WTC11 (cell line): ENCODE measurements around the gene AKR1E2. TPM values are rescaled to one million over a fixed set of nuclear protein-coding genes. Genes with fewer than 3 reads are reported as not detected.

Experiments
- ATAC-seq: fragments of 200-7000 bp; cut with Tn5 transposase; 2 replicates; pipeline ENCODE4 v1.10.0; 2021; ENCODE audit warnings: mild to moderate bottlenecking, moderate library complexity
- Bru-seq: library from RNA; stranded (reverse); fragments of 400-500 nt; gene quantifications from one replicate; lab custom pipeline; 2021; lab: Mats Ljungman, UMichigan
- CTCF ChIA-PET: fragments of 300-600 bp; sonication (Branson Sonifier 250); formaldehyde crosslinking; loops from one replicate; lab custom pipeline; 2021; ENCODE audit warnings: antibody characterized with exemption; lab: Charles Lee
- POLR2A ChIA-PET: fragments of 350-600 bp; sonication (Branson Sonifier 250); formaldehyde crosslinking; loops from one replicate; lab custom pipeline; 2021; ENCODE audit warnings: antibody characterized with exemption; lab: Charles Lee
- DNase-seq: peaks from one replicate; pipeline ENCODE4 v3.0.0; 2021; ENCODE audit warnings: low spot score
- H3K27ac Mint-ChIP-seq: 2 replicates; pipeline ENCODE4 v1.8.0; 2021; ENCODE audit warnings: mixed read lengths
- H3K27me3 Mint-ChIP-seq: 2 replicates; pipeline ENCODE4 v1.8.0; 2021; ENCODE audit warnings: low read depth, mild to moderate bottlenecking, moderate library complexity, mixed read lengths
- H3K36me3 Mint-ChIP-seq: 2 replicates; pipeline ENCODE4 v1.8.0; 2021; ENCODE audit warnings: mixed read lengths
- H3K4me1 Mint-ChIP-seq: 2 replicates; pipeline ENCODE4 v1.8.0; 2022; ENCODE audit warnings: mixed read lengths
- H3K4me3 Mint-ChIP-seq: 2 replicates; pipeline ENCODE4 v1.8.0; 2021; ENCODE audit warnings: mild to moderate bottlenecking, moderate library complexity, mixed read lengths
- H3K9me3 Mint-ChIP-seq: 2 replicates; pipeline ENCODE4 v1.8.0; 2021; ENCODE audit warnings: mixed read lengths
- ESRRA ChIP-seq: sonication (generic); formaldehyde crosslinking; IDR thresholded peaks from 2 replicates; pipeline ENCODE4 v1.8.1; 2022; ENCODE audit warnings: mild to moderate bottlenecking, missing genetic modification reagents, borderline replicate concordance
- FOXJ3 ChIP-seq: sonication (generic); formaldehyde crosslinking; IDR thresholded peaks from 2 replicates; pipeline ENCODE4 v1.9.0; 2021; ENCODE audit warnings: missing genetic modification reagents, mild to moderate bottlenecking, borderline replicate concordance
- JUN ChIP-seq: sonication (generic); formaldehyde crosslinking; IDR thresholded peaks from 2 replicates; pipeline ENCODE4 v1.8.0; 2023; ENCODE audit warnings: mild to moderate bottlenecking, missing genetic modification reagents
- MXD4 ChIP-seq: fragments of 250-450 bp; sonication (Bioruptor Pico); IDR thresholded peaks from 2 replicates; pipeline ENCODE4 v1.8.0; 2021; ENCODE audit warnings: mild to moderate bottlenecking, moderate library complexity, borderline replicate concordance
- SP1 ChIP-seq: sonication (generic); formaldehyde crosslinking; conservative IDR thresholded peaks from 2 replicates; pipeline ENCODE4 v1.8.1; 2022; ENCODE audit warnings: missing genetic modification reagents
- TCF7 ChIP-seq: sonication (generic); formaldehyde crosslinking; IDR thresholded peaks from 2 replicates; pipeline ENCODE4 v1.8.0; 2022; ENCODE audit warnings: mild to moderate bottlenecking, low read depth, missing genetic modification reagents, moderate library complexity
- ZNF138 ChIP-seq: sonication (generic); formaldehyde crosslinking; conservative IDR thresholded peaks from 2 replicates; pipeline ENCODE4 v1.8.1; 2022; ENCODE audit warnings: mild to moderate bottlenecking, moderate library complexity, missing genetic modification reagents
- ZNF396 ChIP-seq: fragments of 250-450 bp; sonication (Bioruptor Pico); IDR thresholded peaks from 2 replicates; pipeline ENCODE4 v1.8.0; 2021; ENCODE audit warnings: mild to moderate bottlenecking, moderate library complexity, borderline replicate concordance
- long read RNA-seq, 3 experiments: library from RNA in 1 of 3; library from capped mRNA in 1 of 3; library from polyadenylated mRNA in 1 of 3; unstranded in 2 of 3; stranded (forward) in 1 of 3; transcript quantifications; one replicate each; pipeline ENCODE4 v2.0.0, GENCODE V29; 2021
- total RNA-seq: library from RNA; stranded (reverse); gene quantifications from 3 replicates; pipeline ENCODE4 v1.2.3, GENCODE V29; 2021
- TF ChIP-seq, protein P1 (sequence below): sonication (generic); formaldehyde crosslinking; conservative IDR thresholded peaks from 2 replicates; pipeline ENCODE4 v1.8.1; 2023; ENCODE audit warnings: mild to moderate bottlenecking, low read depth, missing genetic modification reagents, moderate library complexity
- TF ChIP-seq, protein P2 (sequence below): sonication (generic); formaldehyde crosslinking; IDR thresholded peaks from 2 replicates; pipeline ENCODE4 v1.8.0; 2022; ENCODE audit warnings: mild to moderate bottlenecking, missing genetic modification reagents
- TF ChIP-seq, protein P3 (sequence below): sonication (generic); formaldehyde crosslinking; IDR thresholded peaks from 2 replicates; pipeline ENCODE4 v1.8.1; 2023; ENCODE audit warnings: mild to moderate bottlenecking, missing genetic modification reagents, moderate library complexity
- TF ChIP-seq, protein P4 (sequence below): sonication (generic); formaldehyde crosslinking; IDR thresholded peaks from 2 replicates; pipeline ENCODE4 v1.8.1; 2023; ENCODE audit warnings: mild to moderate bottlenecking, missing genetic modification reagents, borderline replicate concordance
- TF ChIP-seq, protein P5 (sequence below): sonication (generic); formaldehyde crosslinking; IDR thresholded peaks from 2 replicates; pipeline ENCODE4 v1.8.1; 2023; ENCODE audit warnings: mild to moderate bottlenecking, missing genetic modification reagents
- TF ChIP-seq, protein P6 (sequence below): sonication (generic); formaldehyde crosslinking; IDR thresholded peaks from 2 replicates; pipeline ENCODE4 v1.8.1; 2023; ENCODE audit warnings: mild to moderate bottlenecking, missing genetic modification reagents, moderate library complexity
- TF ChIP-seq, protein P7 (sequence below): sonication (generic); formaldehyde crosslinking; IDR thresholded peaks from 2 replicates; pipeline ENCODE4 v1.8.1; 2022; ENCODE audit warnings: low read depth, mild to moderate bottlenecking, moderate library complexity, missing genetic modification reagents, borderline replicate concordance
- TF ChIP-seq, protein P8 (sequence below): fragments of 250-450 bp; sonication (Bioruptor Pico); IDR thresholded peaks from 2 replicates; pipeline ENCODE4 v1.9.0; 2021; ENCODE audit warnings: mild to moderate bottlenecking
- TF ChIP-seq, protein P9 (sequence below): sonication (generic); formaldehyde crosslinking; IDR thresholded peaks from 2 replicates; pipeline ENCODE4 v1.8.0; 2022; ENCODE audit warnings: mild to moderate bottlenecking, missing genetic modification reagents

AKR1E2 gene
- total RNA-seq (1.7 to 5.6 TPM (median 5.4 TPM) in 3 replicates), Bru-seq, nascent RNA (percentile 57 among the genes with signal in this experiment)
- long read RNA-seq, experiment 1, partial matches to known transcripts: 0 of 6 reads
- long read RNA-seq, experiment 1, other reads (novel, unspliced or antisense): 5 of 6 reads
- long read RNA-seq, experiment 2, partial matches to known transcripts: 6 of 12 reads
- long read RNA-seq, experiment 2, other reads (novel, unspliced or antisense): 4 of 12 reads
- long read RNA-seq, experiment 3, partial matches to known transcripts: 0 of 1 reads
- long read RNA-seq, experiment 3, other reads (novel, unspliced or antisense): 1 of 1 reads

DNA sequence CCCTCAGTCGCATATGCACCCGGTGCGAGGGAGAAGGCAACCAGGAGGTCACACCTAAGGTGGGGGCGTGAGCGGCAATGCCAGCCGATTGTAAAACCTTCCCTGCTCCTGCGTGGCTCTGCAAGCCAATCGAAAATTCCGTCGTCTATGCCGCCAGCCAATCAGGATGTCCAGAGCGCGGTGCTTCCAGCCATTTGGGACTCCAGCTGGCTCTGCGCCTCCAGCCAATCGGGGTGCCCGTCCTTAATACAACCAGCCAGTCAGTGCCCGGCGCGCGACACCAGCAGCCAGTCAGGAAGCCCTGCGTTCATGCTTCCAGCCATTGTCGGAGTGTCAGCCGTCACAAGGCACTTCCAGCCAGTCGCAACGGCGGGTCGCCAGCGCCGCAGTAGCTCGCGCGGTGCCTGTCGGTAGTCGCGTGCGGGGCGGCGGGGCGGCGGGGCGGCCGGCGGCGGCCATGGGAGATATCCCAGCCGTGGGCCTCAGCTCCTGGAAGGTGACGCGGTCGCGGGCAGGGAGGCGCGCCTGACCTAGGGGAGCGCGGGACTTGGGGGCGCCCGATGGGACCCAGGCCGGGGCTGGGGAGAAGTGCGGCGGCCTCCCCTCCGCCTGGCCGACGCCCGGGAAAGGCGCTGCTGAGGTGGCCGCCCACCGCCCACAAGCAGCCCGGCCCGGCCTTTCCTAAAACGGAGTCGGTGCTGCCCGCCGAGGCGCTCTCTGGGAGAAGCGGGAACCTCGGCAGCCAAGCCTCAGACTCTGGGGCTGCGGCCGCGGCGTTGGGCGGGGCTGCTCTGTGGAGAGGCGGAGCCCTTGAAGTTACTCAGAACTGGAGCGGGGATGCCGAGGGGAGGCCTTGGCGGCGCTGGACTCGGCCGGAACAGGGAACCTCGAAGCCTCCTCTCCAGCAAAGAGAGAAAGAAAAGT lies at the start of gene AKR1E2:
Gene AKR1E2 (plus strand): TSS at position 340 of the 924 bp plus-strand sequence. CDS start 118 bp downstream, at position 458.
- peaks cover 52% of the 10 kb centered on the region for H3K27me3 Mint-ChIP-seq
- POLR2A ChIA-PET: interaction anchor here (1.6 kb wide), 1 partner anchor 11 kb away, joined by 3 read pairs; no protein-coding TSS in a partner anchor
- DNase-seq (peak; percentile 82), ATAC-seq (peak; percentile 93)
- peak within 1 kb of the TSS; percentile 65 for H3K4me3 Mint-ChIP-seq
- no peak within 1 kb of the TSS for H3K27ac Mint-ChIP-seq
- 0 out of 2 replicates have a peak, but pooled peaks cover 2% of the 10 kb centered on the region for H3K36me3 Mint-ChIP-seq
- H3K9me3 Mint-ChIP-seq: peaks cover 4% of the 10 kb centered on the region
- CTCF ChIA-PET: interaction anchor here (0.5 to 3.6 kb wide), 4 partner anchors 9 to 876 kb away, joined by 3 to 26 read pairs (median 8); no protein-coding TSS in a partner anchor
- H3K4me1 Mint-ChIP-seq: peaks cover 9% of the 10 kb centered on the region
- TF ChIP-seq ZNF396 (CRISPR knock-in tag): no peak
- no peak for TF ChIP-seq MXD4
- TF ChIP-seq ESRRA (CRISPR knock-in tag): peak; percentile 92
- TF ChIP-seq, protein P1, sequence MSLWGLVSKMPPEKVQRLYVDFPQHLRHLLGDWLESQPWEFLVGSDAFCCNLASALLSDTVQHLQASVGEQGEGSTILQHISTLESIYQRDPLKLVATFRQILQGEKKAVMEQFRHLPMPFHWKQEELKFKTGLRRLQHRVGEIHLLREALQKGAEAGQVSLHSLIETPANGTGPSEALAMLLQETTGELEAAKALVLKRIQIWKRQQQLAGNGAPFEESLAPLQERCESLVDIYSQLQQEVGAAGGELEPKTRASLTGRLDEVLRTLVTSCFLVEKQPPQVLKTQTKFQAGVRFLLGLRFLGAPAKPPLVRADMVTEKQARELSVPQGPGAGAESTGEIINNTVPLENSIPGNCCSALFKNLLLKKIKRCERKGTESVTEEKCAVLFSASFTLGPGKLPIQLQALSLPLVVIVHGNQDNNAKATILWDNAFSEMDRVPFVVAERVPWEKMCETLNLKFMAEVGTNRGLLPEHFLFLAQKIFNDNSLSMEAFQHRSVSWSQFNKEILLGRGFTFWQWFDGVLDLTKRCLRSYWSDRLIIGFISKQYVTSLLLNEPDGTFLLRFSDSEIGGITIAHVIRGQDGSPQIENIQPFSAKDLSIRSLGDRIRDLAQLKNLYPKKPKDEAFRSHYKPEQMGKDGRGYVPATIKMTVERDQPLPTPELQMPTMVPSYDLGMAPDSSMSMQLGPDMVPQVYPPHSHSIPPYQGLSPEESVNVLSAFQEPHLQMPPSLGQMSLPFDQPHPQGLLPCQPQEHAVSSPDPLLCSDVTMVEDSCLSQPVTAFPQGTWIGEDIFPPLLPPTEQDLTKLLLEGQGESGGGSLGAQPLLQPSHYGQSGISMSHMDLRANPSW (CRISPR knock-in tag): 0 out of 2 replicates have a peak, but pooled peaks have one; percentile 31
- no peak; the same call in 1 of the 2 replicates for TF ChIP-seq ZNF138 (CRISPR knock-in tag)
- TF ChIP-seq JUN: no peak; the same call in none of the 2 replicates
- TF ChIP-seq, protein P2, sequence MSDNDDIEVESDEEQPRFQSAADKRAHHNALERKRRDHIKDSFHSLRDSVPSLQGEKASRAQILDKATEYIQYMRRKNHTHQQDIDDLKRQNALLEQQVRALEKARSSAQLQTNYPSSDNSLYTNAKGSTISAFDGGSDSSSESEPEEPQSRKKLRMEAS: peak; percentile 97
- TF ChIP-seq, protein P3, sequence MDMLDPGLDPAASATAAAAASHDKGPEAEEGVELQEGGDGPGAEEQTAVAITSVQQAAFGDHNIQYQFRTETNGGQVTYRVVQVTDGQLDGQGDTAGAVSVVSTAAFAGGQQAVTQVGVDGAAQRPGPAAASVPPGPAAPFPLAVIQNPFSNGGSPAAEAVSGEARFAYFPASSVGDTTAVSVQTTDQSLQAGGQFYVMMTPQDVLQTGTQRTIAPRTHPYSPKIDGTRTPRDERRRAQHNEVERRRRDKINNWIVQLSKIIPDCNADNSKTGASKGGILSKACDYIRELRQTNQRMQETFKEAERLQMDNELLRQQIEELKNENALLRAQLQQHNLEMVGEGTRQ (CRISPR knock-in tag): peak; percentile 54; the same call in 1 of the 2 replicates
- TF ChIP-seq, protein P4, sequence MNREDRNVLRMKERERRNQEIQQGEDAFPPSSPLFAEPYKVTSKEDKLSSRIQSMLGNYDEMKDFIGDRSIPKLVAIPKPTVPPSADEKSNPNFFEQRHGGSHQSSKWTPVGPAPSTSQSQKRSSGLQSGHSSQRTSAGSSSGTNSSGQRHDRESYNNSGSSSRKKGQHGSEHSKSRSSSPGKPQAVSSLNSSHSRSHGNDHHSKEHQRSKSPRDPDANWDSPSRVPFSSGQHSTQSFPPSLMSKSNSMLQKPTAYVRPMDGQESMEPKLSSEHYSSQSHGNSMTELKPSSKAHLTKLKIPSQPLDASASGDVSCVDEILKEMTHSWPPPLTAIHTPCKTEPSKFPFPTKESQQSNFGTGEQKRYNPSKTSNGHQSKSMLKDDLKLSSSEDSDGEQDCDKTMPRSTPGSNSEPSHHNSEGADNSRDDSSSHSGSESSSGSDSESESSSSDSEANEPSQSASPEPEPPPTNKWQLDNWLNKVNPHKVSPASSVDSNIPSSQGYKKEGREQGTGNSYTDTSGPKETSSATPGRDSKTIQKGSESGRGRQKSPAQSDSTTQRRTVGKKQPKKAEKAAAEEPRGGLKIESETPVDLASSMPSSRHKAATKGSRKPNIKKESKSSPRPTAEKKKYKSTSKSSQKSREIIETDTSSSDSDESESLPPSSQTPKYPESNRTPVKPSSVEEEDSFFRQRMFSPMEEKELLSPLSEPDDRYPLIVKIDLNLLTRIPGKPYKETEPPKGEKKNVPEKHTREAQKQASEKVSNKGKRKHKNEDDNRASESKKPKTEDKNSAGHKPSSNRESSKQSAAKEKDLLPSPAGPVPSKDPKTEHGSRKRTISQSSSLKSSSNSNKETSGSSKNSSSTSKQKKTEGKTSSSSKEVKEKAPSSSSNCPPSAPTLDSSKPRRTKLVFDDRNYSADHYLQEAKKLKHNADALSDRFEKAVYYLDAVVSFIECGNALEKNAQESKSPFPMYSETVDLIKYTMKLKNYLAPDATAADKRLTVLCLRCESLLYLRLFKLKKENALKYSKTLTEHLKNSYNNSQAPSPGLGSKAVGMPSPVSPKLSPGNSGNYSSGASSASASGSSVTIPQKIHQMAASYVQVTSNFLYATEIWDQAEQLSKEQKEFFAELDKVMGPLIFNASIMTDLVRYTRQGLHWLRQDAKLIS (CRISPR knock-in tag): no peak
- TF ChIP-seq, protein P5, sequence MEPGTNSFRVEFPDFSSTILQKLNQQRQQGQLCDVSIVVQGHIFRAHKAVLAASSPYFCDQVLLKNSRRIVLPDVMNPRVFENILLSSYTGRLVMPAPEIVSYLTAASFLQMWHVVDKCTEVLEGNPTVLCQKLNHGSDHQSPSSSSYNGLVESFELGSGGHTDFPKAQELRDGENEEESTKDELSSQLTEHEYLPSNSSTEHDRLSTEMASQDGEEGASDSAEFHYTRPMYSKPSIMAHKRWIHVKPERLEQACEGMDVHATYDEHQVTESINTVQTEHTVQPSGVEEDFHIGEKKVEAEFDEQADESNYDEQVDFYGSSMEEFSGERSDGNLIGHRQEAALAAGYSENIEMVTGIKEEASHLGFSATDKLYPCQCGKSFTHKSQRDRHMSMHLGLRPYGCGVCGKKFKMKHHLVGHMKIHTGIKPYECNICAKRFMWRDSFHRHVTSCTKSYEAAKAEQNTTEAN (CRISPR knock-in tag): peak; percentile 95; the same call in 1 of the 2 replicates
- TF ChIP-seq, protein P6, sequence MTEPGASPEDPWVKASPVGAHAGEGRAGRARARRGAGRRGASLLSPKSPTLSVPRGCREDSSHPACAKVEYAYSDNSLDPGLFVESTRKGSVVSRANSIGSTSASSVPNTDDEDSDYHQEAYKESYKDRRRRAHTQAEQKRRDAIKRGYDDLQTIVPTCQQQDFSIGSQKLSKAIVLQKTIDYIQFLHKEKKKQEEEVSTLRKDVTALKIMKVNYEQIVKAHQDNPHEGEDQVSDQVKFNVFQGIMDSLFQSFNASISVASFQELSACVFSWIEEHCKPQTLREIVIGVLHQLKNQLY (CRISPR knock-in tag): peak; percentile 86; the same call in 1 of the 2 replicates
- peak; percentile 80; the same call in 1 of the 2 replicates for TF ChIP-seq TCF7 (CRISPR knock-in tag)
- TF ChIP-seq, protein P7, sequence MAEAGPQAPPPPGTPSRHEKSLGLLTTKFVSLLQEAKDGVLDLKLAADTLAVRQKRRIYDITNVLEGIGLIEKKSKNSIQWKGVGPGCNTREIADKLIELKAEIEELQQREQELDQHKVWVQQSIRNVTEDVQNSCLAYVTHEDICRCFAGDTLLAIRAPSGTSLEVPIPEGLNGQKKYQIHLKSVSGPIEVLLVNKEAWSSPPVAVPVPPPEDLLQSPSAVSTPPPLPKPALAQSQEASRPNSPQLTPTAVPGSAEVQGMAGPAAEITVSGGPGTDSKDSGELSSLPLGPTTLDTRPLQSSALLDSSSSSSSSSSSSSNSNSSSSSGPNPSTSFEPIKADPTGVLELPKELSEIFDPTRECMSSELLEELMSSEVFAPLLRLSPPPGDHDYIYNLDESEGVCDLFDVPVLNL (CRISPR knock-in tag): peak; percentile 86
- peak; percentile 52; the same call in 1 of the 2 replicates for TF ChIP-seq SP1 (CRISPR knock-in tag)
- TF ChIP-seq FOXJ3 (CRISPR knock-in tag): no peak
- TF ChIP-seq, protein P8, sequence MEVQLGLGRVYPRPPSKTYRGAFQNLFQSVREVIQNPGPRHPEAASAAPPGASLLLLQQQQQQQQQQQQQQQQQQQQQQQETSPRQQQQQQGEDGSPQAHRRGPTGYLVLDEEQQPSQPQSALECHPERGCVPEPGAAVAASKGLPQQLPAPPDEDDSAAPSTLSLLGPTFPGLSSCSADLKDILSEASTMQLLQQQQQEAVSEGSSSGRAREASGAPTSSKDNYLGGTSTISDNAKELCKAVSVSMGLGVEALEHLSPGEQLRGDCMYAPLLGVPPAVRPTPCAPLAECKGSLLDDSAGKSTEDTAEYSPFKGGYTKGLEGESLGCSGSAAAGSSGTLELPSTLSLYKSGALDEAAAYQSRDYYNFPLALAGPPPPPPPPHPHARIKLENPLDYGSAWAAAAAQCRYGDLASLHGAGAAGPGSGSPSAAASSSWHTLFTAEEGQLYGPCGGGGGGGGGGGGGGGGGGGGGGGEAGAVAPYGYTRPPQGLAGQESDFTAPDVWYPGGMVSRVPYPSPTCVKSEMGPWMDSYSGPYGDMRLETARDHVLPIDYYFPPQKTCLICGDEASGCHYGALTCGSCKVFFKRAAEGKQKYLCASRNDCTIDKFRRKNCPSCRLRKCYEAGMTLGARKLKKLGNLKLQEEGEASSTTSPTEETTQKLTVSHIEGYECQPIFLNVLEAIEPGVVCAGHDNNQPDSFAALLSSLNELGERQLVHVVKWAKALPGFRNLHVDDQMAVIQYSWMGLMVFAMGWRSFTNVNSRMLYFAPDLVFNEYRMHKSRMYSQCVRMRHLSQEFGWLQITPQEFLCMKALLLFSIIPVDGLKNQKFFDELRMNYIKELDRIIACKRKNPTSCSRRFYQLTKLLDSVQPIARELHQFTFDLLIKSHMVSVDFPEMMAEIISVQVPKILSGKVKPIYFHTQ (CRISPR knock-in tag): no peak
- TF ChIP-seq, protein P9, sequence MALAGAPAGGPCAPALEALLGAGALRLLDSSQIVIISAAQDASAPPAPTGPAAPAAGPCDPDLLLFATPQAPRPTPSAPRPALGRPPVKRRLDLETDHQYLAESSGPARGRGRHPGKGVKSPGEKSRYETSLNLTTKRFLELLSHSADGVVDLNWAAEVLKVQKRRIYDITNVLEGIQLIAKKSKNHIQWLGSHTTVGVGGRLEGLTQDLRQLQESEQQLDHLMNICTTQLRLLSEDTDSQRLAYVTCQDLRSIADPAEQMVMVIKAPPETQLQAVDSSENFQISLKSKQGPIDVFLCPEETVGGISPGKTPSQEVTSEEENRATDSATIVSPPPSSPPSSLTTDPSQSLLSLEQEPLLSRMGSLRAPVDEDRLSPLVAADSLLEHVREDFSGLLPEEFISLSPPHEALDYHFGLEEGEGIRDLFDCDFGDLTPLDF: peak; percentile 94
